Cardiac muscle cell (in vitro differentiated cells and primary cell): ENCODE measurements around the gene ALG5. TPM values are rescaled to one million over a fixed set of nuclear protein-coding genes. Genes with fewer than 3 reads are reported as not detected.

Source experiments
- DNase-seq, 2 donors: peaks; one replicate each; pipeline versions ENCODE4 v3.0.0 to v3.0.0-alpha.2; 2010 to 2017; ENCODE audit warnings: low read depth in 1 of 2, low spot score in 1 of 2
- H3K27ac ChIP-seq: fragments of 200-600 bp; sonication (generic); 2 replicates; pipeline ENCODE4 v1.5.1; 2016
- H3K27me3 ChIP-seq: fragments of 200-600 bp; sonication (generic); 2 replicates; pipeline ENCODE4 v1.6.0; 2016; ENCODE audit warnings: control low read depth
- H3K36me3 ChIP-seq: fragments of 200-600 bp; sonication (generic); 2 replicates; pipeline ENCODE4 v1.5.1; 2016; ENCODE audit warnings: control low read depth
- H3K4me1 ChIP-seq: fragments of 200-600 bp; sonication (generic); 2 replicates; pipeline ENCODE4 v1.8.1; 2017; ENCODE audit warnings: low read depth, mild to moderate bottlenecking, mixed run types
- H3K4me3 ChIP-seq: fragments of 200-600 bp; sonication (generic); 2 replicates; pipeline ENCODE4 v1.5.1; 2016; ENCODE audit warnings: mild to moderate bottlenecking
- H3K9me3 ChIP-seq: fragments of 200-600 bp; sonication (generic); 2 replicates; pipeline ENCODE4 v1.5.1; 2017; ENCODE audit warnings: low read depth, mild to moderate bottlenecking, control low read depth
- CTCF ChIP-seq: IDR thresholded peaks from 2 replicates; pipeline ENCODE4 v1.5.1; 2012; ENCODE audit warnings: low read depth, mild to moderate bottlenecking, low read length
- polyA plus RNA-seq: library from polyadenylated mRNA; unstranded; fragments of >200 nt; fragmentation: Nextera tagmentation; extraction: Ambion mirVana; gene quantifications from 2 replicates; pipeline ENCODE4 v1.2.1, GENCODE V29; 2016
- total RNA-seq: library from RNA; depleted of rRNA; stranded (reverse); fragments of >200 nt; gene quantifications from 2 replicates; pipeline ENCODE4 v1.2.3, GENCODE V29; 2016

ALG5 gene
- total and polyA plus RNA-seq, 2 experiments from 2014 or later: 15.1 to 56.0 TPM

DNA sequence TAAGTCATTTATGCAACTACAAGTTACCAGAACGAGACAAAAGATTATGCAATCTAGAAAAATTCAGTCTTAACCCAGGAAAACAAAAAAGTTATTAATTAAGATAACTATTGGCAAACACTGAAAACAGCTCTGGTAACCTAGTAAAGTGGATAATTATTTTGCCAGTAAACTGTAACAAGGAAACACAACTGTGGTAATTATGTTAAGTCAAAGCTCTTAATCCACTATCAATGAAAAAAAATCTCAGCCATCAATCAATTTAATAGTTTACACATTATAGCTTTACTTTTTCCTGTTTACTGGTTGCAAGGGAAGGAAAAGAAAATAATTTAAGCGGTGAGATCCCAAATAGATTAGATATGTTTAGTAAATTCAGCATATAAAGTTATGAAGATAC lies 12.6 kb upstream of the ALG5 start:
- no peak overlapping the region for H3K27ac ChIP-seq
- DNase-seq: peak in 1 of 2 donors; percentile 3
- no peak for TF ChIP-seq CTCF
- H3K27me3 ChIP-seq: no peaks in the 10 kb centered on the region
- H3K4me3 ChIP-seq: no peak overlapping the region
- no peaks in the 10 kb centered on the region for H3K4me1 ChIP-seq
- peaks cover 68% of the 10 kb centered on the region for H3K36me3 ChIP-seq
- H3K9me3 ChIP-seq: no peaks in the 10 kb centered on the region

DNA sequence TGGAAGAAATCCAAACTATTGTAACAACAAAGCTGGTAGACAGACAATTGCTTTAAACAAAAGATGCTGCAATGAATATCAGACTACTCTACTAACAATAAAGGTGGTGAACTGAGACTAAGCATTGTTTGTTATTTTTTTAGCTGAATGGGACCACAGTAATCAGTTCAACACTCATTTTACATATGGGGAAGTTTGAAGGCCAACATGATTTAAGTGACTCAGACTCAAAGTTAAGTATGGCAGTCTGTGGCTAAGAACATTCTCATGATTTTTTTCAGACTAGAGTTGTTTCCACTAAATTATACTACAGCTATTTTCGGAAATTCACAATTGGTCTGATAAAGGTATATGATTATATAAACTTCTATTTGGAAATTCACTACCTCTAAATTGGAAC lies 11.9 kb upstream of the ALG5 start:
- TF ChIP-seq CTCF: no peak
- H3K4me3 ChIP-seq: no peak overlapping the region
- peaks cover 68% of the 10 kb centered on the region for H3K36me3 ChIP-seq
- no peaks in the 10 kb centered on the region for H3K27me3 ChIP-seq
- H3K4me1 ChIP-seq: no peaks in the 10 kb centered on the region
- H3K9me3 ChIP-seq: no peaks in the 10 kb centered on the region
- no peak overlapping the region for H3K27ac ChIP-seq
- DNase-seq: no peak

- Histone ChIP-seq H3K27me3 (no peaks in the 10 kb centered on the region), H3K4me1 (no peaks in the 10 kb centered on the region), H3K27ac (no peak overlapping the region), H3K9me3 (no peaks in the 10 kb centered on the region), H3K4me3 (no peak overlapping the region), H3K36me3 (peaks cover 64% of the 10 kb centered on the region)
- DNase-seq: no peak
- TF ChIP-seq CTCF: no peak
Measured at GRCh38 chr13:37010424-37010823, 11.3 kb upstream of the ALG5 start.

- Histone ChIP-seq H3K9me3 (no peaks in the 10 kb centered on the region), H3K27ac (no peak overlapping the region), H3K4me3 (no peak overlapping the region), H3K27me3 (no peaks in the 10 kb centered on the region), H3K36me3 (peaks cover 68% of the 10 kb centered on the region), H3K4me1 (no peaks in the 10 kb centered on the region)
- no peak for TF ChIP-seq CTCF
- DNase-seq: no peak
Measured at GRCh38 chr13:37009692-37010091, 10.6 kb upstream of the ALG5 start.

DNA sequence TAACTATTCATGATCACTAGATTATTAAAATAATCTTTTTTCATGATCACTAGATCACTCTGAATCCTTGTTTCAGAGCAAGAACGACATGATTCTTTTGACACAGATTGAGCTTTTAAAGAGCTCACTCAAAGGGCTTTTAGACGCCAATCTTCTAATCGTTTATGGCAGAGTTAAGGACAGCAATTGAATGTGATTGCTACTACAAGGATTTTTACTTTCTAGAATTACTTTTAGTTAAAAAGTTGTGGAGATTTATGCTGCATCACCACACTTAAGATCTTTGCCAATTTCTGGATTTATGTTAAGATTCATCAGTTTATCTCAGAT lies 2.7 kb upstream of the ALG5 start:
- Histone ChIP-seq H3K36me3 (peaks cover 32% of the 10 kb centered on the region), H3K4me1 (peaks cover 6% of the 10 kb centered on the region), H3K27ac (no peak overlapping the region), H3K4me3 (peak overlapping the region; percentile 93), H3K9me3 (no peaks in the 10 kb centered on the region), H3K27me3 (no peaks in the 10 kb centered on the region)
- TF ChIP-seq CTCF: no peak
- DNase-seq: no peak

GRCh38 chr13:36998624-36999041 lies 507 bp downstream of the ALG5 start:
- DNase-seq: peak; percentile 8 to 32
- Histone ChIP-seq H3K9me3 (no peaks in the 10 kb centered on the region), H3K27ac (peak overlapping the region; percentile 98), H3K36me3 (peaks cover 24% of the 10 kb centered on the region), H3K27me3 (no peaks in the 10 kb centered on the region), H3K4me3 (peak overlapping the region; percentile 93), H3K4me1 (peaks cover 6% of the 10 kb centered on the region)
- TF ChIP-seq CTCF: no peak
